CD4-positive, alpha-beta T cell treated with Interleukin-6 at 100 ng/mL for 8 hours (primary cell): ENCODE measurements around the gene MDFIC.

Source experiments
- DNase-seq: peaks from one replicate; pipeline ENCODE4 v3.0.0-alpha.2; 2020; ENCODE audit warnings: mixed read lengths, low spot score

MDFIC gene

DNA sequence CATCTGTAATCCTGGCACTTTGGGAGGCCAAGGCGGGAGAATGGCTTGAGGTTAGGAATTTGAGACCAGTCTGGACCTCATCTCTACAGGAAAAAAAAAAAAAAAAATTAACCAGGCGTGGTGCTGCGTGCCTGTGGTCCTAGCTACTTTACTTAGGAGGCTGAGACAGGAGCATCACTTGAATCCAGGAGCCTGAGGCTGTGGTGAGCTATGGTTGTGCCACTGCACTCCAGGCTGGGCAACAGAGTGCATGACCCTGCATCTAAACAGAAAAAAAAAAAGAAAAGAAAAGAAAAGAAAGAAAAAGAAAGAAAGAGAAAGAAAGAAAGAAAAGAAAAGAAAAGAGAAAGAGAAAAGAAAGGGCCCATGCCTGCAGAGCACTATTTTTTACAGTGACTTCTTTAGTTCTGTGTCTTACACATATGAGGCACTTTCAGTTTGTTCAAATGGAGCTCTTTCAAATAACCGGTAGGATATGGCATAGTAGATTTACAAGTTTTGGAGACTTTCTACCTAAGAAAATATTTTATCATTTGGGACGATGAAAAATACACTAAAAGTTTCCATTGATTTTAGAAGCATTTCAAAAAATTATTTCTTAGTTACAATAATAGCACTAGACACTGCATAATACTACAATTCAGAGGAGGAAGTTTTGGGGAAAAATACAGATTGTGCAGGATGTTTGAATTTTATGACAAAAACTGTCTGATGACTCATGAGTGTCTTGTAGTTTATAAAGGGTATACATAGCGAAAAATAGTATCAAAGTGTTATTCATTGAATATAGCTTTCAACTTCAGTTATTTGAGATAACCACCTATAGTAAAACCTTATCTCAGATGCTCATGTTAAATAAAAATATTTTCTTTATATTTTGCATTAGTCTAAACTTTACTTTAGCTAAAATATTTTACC is 75.9 kb downstream of the MDFIC start:
- DNase-seq = no peak

DNA sequence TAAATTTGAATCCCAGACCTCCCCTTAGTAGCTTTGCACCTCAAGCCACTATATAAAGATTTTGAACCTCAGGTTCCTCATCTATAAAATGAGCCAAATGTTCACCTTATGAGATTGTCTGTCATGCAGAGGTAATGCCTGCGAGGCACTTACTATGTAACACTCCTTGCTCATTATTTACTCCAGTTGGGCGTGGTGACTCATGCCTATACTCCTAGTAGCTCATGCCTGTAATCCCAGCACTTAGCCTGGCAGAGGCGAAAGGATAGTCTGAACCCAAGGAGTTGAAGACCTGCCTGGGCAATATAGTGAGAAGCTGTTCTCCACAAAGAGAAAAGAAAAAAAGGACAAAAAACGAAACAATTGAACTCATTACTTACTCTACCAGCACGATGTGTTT is 82.2 kb downstream of the MDFIC start:
- no peak for DNase-seq

DNA sequence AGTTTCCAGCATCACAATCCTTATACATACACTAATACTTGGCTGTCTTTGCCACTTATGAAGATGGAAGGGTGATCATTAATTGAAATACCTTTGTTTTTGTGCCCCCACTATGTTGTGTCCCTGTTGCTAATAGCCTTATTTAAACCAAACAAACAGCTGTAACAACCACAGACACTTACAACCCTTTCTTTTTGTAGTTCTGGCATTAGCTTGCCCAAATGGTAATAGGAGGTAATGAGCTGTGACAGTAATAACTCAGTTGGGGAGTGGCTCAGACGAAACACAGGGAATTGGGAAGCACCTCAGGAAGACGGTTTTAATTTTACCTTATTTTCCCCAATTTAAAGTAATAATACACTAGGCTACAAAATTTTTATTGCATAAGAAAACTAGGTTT is 83.4 kb downstream of the MDFIC start:
- no peak for DNase-seq

DNA sequence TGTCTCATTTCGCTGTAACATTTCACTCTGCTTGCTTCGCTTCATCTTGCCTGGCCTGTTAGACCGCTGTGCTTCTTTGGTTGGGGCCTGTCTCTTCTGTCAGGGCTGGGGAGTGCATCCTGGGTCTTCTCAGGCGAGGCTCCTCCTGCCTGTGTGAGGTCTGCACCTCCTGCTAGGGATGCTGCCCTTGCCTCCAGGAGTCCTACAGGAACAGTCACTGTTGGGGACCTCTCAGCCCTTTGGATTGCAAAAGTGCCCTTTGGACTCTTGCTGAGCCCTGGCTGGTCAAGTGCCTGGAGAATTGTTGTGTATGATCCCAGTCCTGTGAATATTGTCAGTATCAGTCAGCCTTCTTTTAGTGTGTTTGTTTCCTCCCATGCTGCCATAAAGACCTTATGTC is 84.1 kb downstream of the MDFIC start:
- no peak for DNase-seq

DNA sequence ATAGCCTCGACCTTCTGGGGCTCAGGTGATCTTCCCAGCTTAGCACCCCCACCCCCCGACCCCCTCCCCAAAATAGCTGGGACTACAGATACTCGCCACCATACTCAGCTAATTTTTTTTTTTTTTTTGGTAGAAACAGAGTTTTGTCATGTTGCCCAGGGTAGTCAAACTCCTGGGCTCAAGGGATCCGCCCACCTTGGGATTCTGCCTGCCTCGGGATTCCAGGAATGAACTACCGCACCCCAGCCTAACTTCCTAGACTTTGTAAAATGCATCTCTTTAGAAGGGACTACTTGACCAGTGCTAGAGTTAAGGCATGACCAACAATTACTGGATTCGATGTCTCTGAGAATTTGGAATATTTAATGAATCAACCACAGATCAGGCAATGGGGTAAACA is 85.9 kb downstream of the MDFIC start:
- DNase-seq = no peak

DNA sequence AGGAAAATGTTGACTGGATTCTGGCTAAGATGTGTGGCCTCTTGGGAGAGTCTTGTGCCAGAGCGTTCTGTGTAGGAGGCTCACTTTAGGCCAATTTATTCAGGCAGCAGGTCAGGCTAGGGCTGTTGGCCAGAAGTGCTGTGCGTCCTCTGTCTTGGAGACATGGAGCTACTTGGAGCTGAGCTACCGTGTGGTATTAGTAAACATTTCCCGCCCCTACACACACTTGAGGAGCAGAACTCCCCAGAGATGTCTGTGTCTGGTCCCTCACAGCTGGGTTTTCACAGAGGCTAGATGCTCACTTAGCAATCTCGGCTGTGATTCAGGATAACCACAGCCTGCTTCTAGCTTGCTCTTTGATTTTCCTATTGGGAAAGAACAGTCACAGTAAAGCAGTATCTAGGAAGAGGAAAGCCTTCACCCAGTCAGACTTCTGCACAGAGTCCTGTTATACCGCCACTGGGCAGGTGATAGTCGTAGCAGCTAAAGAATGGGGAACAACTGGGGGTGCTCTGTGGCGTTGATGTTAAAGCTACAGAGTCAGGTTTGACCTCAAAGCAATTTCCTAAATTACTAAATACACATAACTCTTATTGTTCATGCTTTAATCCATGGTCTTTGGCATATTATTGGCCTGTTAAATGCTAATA is 86.7 kb downstream of the MDFIC start:
- DNase-seq = no peak

DNA sequence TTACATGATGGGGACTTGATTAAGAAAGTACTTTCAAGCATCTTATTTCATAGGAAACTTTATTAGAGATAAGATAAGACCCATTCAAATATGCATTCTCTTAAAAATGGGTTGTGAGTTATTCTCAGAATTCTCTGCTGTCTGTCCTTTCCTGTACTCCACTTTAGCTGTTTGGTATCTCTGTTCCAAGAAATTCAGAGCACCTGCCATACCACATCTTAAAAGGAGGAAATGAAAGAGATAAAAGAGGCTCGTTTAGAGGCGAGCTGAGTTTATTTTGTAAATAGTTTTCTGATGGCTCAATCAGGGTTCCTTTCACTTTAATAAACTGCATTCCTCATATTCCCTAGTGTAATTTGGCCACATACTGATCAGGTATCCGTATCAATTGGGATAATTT is 87.2 kb downstream of the MDFIC start:
- peak; percentile 27 for DNase-seq

DNA sequence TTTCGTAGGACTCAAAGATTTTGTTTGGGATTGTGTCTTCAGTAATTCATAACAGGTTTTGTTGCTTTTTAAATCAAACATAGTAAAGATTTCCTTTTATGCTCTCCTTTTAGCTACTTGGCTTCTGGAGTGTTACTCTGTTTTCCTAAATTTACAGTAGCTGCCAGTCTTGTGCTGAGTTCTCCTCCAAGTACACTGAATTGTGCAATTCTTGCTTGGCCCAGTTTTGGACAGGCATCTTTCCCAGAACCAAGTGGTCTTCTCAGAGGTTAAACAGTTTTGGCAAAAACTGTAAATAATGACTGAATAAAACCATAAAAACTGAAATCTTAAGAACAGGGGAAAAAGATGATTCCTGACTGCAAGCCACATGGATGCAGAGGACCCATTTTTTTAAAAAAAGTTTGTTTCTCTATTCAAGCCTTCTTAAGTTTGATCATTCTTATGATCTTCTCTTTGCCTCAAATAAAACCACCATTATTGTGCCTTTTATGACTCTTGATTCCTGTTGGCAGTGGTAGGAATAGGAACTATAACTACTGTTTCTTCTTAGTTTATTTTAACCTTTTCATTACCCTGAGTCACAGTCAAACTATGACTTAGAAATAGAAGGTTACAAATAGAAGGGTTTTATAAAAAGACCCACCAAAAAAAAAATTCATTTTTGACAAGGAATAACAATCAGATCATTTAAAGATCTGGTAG is 88.0 kb downstream of the MDFIC start:
- no peak for DNase-seq

DNA sequence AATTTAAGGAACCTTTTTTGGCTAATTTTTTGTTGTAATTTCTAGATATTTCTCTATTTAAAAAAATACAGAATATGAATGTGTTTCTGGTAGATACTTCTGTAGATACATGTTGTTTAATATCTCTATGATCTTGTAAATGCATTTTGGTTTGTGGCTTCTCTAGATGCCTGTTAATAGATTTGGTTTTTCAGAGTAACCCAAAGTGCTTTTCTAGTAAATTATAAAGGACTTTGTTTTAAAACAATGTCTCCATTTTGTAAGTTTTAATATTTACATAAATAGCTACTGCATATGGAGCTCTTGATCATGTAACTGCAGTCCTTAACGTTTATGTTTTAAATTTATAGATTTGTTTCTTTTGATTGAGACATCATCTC is 88.5 kb downstream of the MDFIC start:
- no peak for DNase-seq

DNA sequence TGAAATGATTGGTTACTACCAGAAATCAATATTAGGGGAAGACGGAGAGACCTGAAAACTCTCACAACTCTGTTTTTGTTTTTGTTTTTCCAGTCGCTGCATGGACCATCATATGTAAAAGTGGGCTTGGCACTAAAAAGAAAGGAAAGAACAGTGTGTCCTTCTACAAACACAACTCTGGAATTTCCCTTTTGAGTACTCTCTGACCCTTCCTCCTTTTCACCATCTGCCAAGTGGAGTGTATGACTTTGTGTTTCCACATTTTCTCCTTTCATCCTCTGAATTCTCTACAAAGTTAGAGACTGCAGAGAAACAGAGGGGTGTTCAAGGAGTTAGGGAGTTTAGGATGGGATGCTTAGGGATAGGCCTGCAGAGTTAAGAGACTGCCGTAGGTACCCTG is 92.0 kb downstream of the MDFIC start:
- no peak for DNase-seq

DNA sequence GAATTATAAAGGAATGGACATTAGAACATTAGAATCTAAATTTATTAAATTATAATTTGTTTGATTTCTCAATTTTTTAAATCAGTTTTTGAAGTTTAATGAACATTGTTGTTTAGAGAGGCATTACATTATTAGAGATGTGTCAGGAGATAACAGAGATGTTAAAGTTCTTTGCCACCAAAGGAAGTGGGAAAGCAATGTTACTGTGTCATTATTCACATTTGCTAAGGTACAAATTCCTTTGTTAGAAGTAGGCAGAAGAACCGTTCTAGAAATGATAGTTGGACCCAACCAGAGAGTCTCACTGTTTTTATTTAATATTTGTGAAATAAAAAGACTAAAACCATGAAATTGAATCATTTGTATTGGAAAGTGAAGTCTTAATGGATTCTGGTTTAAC is 92.9 kb downstream of the MDFIC start:
- no peak for DNase-seq

DNA sequence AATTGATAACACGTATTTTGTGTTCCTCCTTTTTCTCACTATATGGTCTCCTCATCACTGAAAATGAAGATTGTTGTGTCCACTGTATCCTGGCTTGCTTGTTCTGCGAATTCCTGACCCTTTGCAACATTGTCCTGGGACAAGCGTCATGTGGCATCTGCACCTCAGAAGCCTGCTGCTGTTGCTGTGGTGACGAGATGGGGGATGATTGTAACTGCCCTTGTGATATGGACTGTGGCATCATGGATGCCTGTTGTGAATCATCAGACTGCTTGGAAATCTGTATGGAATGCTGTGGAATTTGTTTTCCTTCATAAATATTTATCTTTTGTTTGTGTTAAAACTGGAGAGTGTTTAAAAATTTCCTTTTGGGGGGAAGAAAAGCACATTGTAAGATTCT is 93.7 kb downstream of the MDFIC start:
- no peak for DNase-seq

DNA sequence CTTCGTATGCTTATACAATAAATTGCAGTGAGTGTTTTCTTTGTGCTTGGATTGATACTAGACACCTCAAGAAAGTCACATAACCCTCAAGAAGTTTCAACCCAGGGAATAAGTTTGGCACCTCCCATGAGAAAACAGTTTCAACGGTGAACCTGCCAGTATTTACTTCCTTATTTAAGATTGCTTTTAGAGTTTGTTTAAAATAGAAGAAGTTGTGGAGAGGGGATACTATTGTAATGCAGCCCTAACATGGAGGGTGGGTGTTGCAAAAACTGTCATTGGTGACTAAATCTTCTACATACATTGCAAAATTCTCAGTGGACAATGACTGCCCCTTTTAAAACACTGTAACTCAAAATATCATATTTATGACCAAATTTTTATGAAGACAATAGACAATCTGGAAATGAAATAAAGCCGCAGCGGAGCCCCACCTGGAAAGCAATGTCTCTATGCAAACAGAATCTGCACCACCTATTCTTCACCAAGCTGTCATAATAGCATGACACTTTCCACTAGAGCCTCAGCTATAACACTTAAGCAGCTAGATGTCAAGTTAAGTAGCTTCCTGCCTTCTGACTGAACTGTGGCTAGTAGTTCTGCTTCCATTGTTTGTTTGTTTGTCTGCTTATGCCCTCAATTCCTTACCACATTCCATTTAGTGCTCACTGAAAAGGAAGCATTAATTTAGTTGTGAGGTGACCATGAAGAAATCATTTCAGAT is 98.2 kb downstream of the MDFIC start:
- DNase-seq = no peak

DNA sequence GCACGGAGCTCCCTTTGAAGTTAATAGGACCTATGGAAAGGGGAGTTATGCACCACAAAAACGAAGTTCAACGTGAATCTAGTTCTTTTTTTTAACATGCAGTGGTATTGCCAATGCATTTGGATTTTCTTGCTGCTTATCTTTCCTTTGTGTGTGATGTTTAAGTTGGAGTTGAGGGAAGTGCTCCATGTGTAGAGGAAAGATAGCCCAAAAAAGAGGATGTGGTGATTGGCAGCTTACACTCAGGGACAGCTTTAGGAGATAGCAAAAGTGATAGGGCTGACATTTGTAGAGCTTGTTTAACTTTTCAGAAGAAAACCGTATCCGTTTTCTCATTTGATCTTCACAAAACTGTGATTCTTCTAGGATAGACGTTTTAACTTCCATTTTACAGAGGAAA is 101.3 kb downstream of the MDFIC start:
- no peak for DNase-seq

DNA sequence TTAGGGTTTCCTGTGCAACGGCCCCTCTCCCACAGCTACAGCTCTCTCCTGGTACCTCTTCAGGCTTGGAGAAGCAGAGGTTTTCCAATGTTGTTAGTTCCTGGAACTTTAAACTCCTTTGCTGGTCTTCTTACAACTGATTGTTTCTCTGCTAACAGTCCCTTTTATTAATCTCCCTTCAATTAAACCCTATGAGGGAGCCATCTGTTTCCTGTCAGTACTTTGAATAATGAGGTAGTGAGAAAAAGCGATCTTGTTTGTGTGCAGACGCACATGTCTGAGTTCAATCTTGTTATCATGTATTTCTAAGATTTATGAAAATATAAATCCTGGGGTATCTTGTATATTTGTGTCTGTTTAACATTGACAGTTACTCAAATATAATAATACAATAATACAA is 102.4 kb downstream of the MDFIC start:
- no peak for DNase-seq

DNA sequence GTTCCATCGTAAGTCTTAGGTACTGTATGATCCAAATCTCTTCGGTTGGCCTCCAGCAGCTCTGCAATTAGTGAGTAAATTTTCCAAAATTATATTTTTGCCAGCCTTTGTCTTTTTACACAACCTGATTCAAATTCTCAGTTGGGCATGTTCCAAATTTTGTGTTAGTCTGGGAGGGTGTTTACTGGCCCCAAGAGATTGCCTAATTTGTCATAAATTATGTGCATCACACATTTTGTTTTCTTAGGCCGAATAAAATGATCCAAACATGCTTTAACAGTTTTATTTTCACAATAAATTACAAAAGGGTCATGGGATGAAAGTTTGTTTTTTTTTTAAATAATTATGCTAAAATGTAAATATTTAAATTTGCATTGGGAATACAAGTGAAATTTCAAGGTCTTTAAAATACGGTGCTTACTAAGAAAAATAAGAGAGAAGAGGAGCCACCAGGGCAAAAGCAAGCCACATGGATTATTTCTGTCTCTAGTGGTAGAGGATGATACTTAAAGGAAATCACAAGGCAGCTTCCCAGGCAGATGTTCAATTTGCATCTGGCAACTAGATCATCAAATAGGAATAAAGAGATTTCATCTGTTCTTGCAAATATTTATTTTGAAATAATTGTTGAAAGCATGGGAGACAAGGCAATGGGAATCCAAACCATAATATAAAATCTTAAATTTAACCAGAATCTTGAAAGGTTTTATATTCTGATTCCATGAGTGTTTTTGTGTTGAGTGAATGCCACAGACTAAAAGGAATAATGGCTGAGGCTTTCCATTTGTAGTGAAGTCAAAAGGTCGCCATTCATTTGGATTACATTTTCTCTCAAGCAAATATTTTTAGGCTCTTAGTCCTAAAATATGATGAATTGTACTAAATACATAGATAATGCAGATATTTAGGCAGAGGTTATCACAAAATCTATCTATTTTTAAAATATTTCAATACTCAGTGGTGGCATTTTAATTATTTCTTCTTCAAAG is 111.1 kb downstream of the MDFIC start:
- DNase-seq = no peak

DNA sequence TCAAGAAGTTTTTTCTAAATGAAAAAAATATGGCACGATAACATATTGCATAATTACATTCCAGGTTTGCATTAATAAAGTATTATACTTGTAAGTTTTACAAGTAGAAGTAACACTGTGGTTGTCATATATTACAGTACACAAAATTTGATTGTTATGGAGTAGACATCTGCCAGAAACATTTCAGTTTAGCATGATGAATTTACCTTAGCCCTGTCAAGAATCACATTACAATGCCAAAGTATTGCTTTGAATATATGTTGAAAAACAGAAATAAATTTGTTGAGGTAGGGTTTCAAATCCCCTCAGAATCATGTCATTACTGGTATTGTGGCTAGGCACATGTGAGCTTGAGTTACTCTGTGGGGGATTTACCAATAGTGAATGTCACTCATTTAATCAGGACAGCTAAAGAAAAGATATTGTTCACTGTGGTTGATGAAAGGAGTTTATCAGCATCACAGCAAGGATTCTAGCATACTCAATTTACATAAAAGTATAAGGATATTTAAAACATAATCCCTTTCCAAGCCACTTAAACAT is 112.1 kb downstream of the MDFIC start:
- no peak for DNase-seq

DNA sequence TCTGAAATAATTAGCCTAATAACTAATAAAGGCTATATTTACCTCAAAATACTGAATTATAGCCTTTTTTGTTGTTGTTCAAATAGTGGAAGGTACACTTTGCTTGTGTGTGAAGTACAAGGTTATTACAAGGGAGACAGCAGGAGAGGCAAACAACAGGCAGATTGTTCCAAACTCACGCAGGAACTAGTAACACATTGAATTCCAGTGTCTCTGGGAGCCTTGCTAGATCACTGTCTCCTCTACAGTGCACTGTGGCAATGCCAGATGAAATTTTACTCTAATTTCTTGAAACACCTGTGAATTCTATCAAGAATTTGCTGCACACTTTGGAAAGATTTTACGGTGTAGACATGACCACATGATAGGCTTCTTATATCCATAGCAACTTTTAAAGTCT is 112.6 kb downstream of the MDFIC start:
- no peak for DNase-seq

DNA sequence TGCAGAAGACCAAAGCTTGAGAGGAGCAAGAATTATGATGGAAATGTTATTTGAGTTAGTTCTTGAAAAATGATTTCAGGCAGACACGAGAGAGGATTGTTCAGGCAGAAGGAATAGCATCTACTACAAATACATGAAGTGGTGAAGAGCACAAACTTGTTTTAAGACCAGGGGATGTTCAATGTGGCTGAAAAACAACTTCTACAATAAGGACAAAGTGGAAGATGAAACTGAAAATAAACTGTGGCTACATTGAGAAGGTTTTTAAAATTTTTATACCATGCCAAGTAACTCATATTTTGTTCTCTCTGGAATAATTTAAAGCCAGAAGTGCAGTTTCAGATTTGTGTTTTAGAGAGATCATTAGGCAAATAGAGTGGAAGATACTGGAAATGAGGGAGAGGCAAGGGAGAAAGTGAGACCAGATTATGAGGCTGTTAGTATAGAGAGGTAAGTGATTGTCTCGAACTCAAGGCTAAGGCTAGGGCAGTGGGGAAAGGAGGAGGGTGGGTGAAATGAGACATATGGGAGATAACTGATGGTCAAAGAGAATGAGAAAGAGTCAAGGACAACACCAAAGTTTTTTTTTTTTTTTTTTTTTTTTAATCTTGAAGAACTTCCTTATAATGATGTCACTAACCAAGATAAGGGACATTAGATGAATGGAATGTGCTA is 115.4 kb downstream of the MDFIC start:
- DNase-seq = no peak

DNA sequence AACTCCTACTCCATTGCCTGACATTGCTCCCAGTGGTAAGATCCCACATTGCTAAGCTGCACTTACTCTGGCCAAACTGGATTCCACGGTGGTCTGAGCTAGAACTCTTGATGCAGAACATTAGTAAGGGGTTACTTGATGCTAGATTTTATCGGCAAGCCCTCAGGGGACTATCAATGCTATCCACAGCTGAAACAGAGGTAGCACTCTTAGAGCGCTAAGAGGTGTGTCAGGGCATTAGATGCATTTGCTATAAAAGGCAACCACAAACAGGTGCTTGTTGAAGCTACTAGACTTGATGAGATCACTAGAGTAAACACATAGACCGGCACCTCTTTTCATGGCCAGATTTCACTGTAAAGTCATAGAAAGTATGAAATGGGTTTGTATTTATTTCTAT is 116.3 kb downstream of the MDFIC start:
- no peak for DNase-seq
